Measurements from ENCODE around the gene CHST8.

CHST8 gene

GRCh38 chr19:33673996-33674625 is 52.4 kb downstream of the CHST8 start:
- no peak for DNase-seq (ENCODE audit: low read depth)

GRCh38 chr19:33674626-33675367 is 53.0 kb downstream of the CHST8 start:
- no peak for DNase-seq (ENCODE audit: low read depth)

DNA sequence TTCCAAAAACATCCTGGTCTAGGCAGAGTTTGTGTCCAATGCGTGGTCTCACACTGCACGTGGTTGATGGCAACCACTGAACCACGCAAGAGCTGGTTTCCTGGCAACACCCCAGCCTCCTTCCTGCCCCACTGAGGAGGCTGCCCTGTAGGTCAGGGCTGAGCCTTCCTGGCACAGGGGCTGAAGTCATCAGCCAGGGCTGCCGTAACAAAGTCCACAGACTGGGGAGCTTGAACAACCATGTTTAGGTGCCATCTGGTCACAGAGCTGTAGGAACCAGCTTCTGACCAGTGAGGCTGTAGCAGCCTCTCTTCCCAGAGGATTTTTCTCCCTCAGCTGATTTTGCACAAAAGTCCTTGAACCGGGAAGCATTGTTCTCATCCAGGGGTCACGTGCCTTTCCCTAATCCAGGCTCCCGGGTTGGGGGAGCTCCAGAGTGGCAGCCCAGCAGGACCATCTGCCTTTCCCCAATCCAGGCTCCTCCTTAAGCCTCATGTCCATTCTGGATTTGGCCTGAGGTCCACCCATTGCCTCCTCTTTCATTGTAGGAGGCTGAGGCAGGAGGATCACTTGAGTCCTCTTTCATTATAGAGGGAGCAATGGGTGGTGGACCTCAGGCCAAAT is 53.9 kb downstream of the CHST8 start:
- DNase-seq (ENCODE audit: low read depth) = no peak

- DNase-seq (ENCODE audit: low read depth) = no peak
Observed at GRCh38 chr19:33676999-33677665, 55.4 kb downstream of the CHST8 start.

DNA sequence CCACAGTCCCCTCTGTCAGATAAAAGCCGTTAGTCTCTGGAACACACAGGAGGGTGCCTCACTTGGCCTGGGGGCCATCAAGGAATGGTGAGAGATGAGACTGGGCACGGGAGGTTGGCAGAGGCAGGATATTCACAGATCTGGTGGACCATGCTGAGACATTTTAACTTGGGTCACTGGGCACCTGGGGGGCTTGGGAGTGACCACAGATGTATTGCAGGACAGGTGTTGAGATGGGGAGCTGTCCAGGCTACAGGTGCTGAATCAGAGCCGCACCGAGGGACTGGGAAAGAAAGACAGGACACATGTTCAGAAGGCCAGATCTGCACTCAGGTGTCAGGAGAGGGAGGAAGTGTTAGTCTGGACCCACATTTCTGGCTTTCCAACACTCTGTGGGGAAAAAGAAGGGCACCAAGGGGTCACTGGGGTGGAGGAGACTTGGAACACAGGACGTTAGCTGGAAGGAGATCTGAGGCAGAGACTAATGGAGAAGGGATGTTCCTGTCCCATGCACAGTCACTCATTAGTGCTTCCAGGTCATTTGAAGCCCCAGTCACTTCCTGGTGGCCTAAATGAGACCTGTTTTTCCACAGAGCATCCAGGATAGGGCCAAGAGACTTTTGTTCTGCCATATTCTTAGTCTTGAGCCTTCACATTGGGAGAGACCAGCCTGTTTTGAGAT is 56.1 kb downstream of the CHST8 start:
- no peak for DNase-seq (ENCODE audit: low read depth)

GRCh38 chr19:33678796-33679585 is 57.2 kb downstream of the CHST8 start:
- no peak for DNase-seq (ENCODE audit: low read depth)

DNA sequence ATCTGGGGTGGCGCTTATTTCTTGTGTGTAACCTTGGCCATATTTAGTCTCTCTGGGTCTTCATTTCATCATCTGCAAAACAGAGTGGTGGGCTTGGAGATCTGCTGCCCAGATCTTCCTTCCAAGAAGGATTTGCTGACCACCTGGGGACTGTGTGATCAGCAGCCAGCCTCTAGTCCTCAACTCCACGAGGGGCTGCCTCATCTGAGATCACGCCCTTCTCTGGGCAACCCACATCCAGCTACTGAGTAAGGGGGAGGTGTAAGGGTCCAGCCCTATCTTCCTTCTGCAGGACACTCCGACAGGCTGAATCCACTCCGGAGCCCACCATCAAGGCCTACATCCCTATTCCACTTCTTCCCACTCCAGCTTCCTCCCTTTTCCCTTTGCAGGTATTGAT is 57.9 kb downstream of the CHST8 start:
- no peak for DNase-seq (ENCODE audit: low read depth)

GRCh38 chr19:33681081-33681680 is 59.4 kb downstream of the CHST8 start:
- DNase-seq (ENCODE audit: low read depth) = no peak

GRCh38 chr19:33683881-33684537 is 62.3 kb downstream of the CHST8 start:
- peak; percentile 3 for DNase-seq (ENCODE audit: low read depth)

DNA sequence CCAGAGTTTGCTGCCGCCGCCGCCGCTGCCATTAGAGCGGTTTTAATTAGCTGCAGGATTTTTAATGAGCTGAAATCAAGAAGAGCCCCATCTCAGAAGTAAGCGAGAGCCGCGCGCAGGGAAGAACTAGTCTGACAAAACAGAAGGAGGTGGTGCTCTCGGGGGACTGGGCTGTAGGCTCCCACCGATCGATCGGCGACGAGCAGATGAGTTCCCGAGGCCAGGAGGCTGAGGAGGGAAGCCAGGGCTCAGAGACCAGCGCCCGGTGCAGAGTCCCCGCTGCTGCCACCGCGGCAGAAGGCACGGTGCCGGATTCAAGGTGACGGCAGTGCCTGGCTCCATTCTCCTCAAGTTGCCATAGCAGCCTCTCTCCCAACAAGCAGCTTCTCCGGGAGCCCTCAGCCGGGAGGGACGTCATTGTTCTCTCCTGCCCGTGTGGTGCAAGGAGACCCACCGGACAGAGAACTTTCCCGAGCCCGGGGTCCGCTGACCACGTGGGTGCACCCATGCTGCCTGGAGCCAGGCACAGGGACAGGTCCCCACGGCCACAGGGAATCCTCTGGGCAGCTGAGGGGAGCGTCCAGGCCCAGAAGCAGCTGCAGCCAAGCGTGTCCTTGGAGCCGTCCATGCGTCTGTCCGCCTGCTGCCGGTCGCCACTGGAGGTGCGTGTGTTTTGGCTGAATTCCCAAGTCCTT is 62.9 kb downstream of the CHST8 start:
- no peak for DNase-seq (ENCODE audit: low read depth)

DNA sequence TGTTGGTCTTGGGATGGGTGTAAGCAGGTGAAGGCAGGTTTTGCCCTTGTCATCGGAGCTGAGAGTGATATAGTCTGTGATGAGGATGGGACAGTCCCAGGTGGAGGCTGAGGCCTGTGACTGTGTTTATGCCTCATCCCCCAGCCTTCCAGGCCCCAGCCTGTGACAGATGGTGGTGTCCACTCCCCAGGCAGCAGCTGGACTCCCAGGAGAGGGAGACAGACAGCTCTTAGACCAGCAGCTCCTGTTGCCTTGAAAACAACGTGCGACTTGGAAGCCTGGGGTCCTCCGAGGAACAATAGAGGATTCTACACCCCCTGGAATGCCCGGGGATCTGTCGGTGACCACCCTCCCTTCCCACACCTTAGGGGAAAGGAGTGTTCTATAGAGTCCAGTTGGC is 63.8 kb downstream of the CHST8 start:
- DNase-seq (ENCODE audit: low read depth) = no peak

GRCh38 chr19:33686262-33686661 is 64.5 kb downstream of the CHST8 start:
- DNase-seq (ENCODE audit: low read depth) = no peak

DNA sequence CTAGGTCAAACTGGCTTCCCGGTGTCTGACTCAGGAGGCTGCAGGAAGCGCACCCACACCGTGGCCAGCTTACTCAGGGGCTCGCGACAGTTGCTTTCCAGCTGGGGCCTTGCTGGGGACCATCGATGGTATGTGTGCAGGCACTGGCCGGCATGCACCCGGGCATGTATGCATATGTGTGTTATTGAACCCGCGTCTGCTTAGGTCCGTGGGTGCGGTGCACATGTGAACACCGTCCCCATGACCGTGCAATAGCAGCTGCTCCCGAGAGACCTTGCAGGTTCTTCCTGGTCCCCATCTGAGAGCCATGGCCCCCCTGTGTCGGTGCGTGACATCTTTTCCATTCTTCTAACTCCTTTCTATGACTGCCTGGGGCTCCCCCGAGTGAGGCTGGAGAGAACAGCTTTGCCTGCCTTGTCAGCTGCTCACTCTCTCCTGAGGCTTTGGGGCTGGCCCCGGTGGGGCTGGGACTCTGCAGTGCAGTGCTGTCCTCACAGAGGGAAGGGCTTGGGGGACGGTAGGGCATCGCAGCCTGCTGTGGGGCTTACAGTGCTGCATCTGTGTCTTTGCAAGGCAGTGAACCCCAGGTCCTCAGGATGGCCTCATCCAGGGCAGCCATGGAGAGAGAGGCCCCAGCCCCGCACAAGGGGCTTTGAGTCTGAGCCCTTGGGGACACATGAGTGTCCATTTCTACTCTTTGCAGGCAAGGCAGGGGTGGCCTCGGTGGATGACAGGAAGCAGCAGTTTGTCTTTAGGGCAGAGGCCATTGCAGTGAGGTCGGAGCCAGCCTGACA is 65.1 kb downstream of the CHST8 start:
- DNase-seq (ENCODE audit: low read depth) = no peak

GRCh38 chr19:33687481-33688170 is 65.9 kb downstream of the CHST8 start:
- no peak for DNase-seq (ENCODE audit: low read depth)

GRCh38 chr19:33688171-33688992 is 66.6 kb downstream of the CHST8 start:
- no peak for DNase-seq (ENCODE audit: low read depth)

- no peak for DNase-seq (ENCODE audit: low read depth)
Observed at GRCh38 chr19:33689138-33689746, 67.5 kb downstream of the CHST8 start.

GRCh38 chr19:33689868-33690267 is 68.1 kb downstream of the CHST8 start:
- DNase-seq (ENCODE audit: low read depth) = no peak
